Testis (tissue), 2 donors: ENCODE data around the gene MAP7.

Experiments
- POLR2A ChIP-seq: fragments of 450-650 bp; IDR thresholded peaks from one replicate; pipeline ENCODE4 v1.6.1; 2017; ENCODE audit warnings: antibody characterized with exemption, mild to moderate bottlenecking, moderate library complexity
- TF ChIP-seq, protein P1 (sequence below), 3 experiments: fragments of 450-650 bp in 2 of 3; fragments of 200-600 bp in 1 of 3; sonication (generic) in 1 of 3; IDR thresholded peaks; one replicate each; pipeline ENCODE4 v1.5.1; 2016 to 2019; ENCODE audit warnings: antibody characterized with exemption in 3 of 3, mild to moderate bottlenecking in 2 of 3, moderate library complexity in 1 of 3

DNA sequence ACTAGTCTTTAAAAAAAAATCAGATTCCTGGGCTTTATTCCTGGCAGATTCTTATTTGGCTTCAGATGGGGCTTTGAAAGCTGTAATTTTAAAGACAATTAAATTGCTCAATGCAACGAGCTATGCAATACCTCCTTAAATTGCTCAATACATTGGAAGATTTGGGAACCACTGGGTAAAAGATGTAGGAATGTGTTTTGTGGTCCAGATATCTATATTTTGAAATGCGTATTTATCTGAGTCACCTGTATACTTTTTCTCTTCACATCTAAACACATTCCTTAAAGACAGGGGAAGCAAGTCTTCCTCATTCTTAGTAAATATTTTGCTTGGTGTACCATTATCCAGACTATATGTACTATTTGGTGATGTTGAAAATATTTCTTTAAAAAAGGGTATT lies 29.6 kb upstream of the MAP7 start:
- no peak for TF ChIP-seq POLR2A
- TF ChIP-seq, protein P1, sequence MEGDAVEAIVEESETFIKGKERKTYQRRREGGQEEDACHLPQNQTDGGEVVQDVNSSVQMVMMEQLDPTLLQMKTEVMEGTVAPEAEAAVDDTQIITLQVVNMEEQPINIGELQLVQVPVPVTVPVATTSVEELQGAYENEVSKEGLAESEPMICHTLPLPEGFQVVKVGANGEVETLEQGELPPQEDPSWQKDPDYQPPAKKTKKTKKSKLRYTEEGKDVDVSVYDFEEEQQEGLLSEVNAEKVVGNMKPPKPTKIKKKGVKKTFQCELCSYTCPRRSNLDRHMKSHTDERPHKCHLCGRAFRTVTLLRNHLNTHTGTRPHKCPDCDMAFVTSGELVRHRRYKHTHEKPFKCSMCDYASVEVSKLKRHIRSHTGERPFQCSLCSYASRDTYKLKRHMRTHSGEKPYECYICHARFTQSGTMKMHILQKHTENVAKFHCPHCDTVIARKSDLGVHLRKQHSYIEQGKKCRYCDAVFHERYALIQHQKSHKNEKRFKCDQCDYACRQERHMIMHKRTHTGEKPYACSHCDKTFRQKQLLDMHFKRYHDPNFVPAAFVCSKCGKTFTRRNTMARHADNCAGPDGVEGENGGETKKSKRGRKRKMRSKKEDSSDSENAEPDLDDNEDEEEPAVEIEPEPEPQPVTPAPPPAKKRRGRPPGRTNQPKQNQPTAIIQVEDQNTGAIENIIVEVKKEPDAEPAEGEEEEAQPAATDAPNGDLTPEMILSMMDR (IDR thresholded peaks at IDR 0.05): no peak
